Inferior parietal cortex (tissue), 1 donor: ENCODE measurements around the gene ACOX1.

ENCODE experiments used
- DNase-seq: peaks from one replicate; pipeline ENCODE4 v3.0.0-alpha.2; 2016; ENCODE audit errors: extremely low spot score

Gene ACOX1

GRCh38 chr17:75892556-75893224 is 86.3 kb downstream of the ACOX1 start:
- no peak for DNase-seq

GRCh38 chr17:75891605-75892555 is 87.1 kb downstream of the ACOX1 start:
- no peak for DNase-seq
